IMR-90 (cell line): ENCODE measurements around the gene DCD. TPM values are rescaled to one million over a fixed set of nuclear protein-coding genes. Genes with fewer than 3 reads are reported as not detected.

Experiments used
- ATAC-seq: fragments of 200-7000 bp; cut with Tn5 transposase; 2 replicates; pipeline ENCODE4 v1.9.1; 2020; ENCODE audit warnings: low read depth, mild to moderate bottlenecking, moderate library complexity
- BruUV-seq: library from RNA; stranded (reverse); fragments of 400-500 nt; replicated peaks from 2 replicates; lab custom pipeline; 2021; lab: Mats Ljungman, UMichigan
- CTCF ChIA-PET: fragments of 300-600 bp; formaldehyde crosslinking; extraction: SDS; loops from one replicate; lab custom pipeline; 2021; ENCODE audit warnings: antibody characterized with exemption; lab: Yijun Ruan, JAX
- POLR2A ChIA-PET: fragments of 300-600 bp; sonication (Branson Sonifier 250); formaldehyde crosslinking; loops from one replicate; lab custom pipeline; 2022; ENCODE audit warnings: antibody characterized with exemption; ENCODE audit not compliant: unreplicated experiment; lab: Charles Lee
- DNase-seq: peaks from one replicate; pipeline ENCODE4 v3.0.0; 2013
- H2AFZ ChIP-seq: replicated peaks from 2 replicates; pipeline ENCODE3; 2013; ENCODE audit warnings: low read length, mild to moderate bottlenecking; ENCODE audit not compliant: poor library complexity
- H2AK5ac ChIP-seq: 2 replicates; pipeline ENCODE4 v1.6.1; 2013; ENCODE audit warnings: low read depth, low read length, inconsistent platforms
- H2AK9ac ChIP-seq: replicated peaks from 2 replicates; pipeline ENCODE3; 2013; ENCODE audit warnings: mild to moderate bottlenecking, low read depth, low read length, moderate library complexity; ENCODE audit not compliant: poor library complexity
- H2BK120ac ChIP-seq: 2 replicates; pipeline ENCODE4 v1.6.1; 2013; ENCODE audit warnings: low read depth, low read length, inconsistent platforms
- H2BK15ac ChIP-seq: 3 replicates; pipeline ENCODE4 v1.6.1; 2013; ENCODE audit warnings: low read depth, low read length, inconsistent platforms
- H2BK20ac ChIP-seq: 2 replicates; pipeline ENCODE4 v1.6.1; 2013; ENCODE audit warnings: low read depth, mild to moderate bottlenecking, inconsistent platforms, low read length, moderate library complexity
- H2BK5ac ChIP-seq: 2 replicates; pipeline ENCODE4 v1.6.1; 2013; ENCODE audit warnings: mild to moderate bottlenecking, low read depth, low read length, inconsistent platforms; ENCODE audit not compliant: poor library complexity, severe bottlenecking
- H3K14ac ChIP-seq: replicated peaks from 2 replicates; pipeline ENCODE4 v1.6.1; 2013; ENCODE audit warnings: low read depth, low read length, inconsistent platforms
- H3K18ac ChIP-seq: 2 replicates; pipeline ENCODE4 v1.6.1; 2013; ENCODE audit warnings: low read depth, low read length, control low read depth
- H3K23ac ChIP-seq: 2 replicates; pipeline ENCODE4 v1.6.1; 2013; ENCODE audit warnings: low read depth, low read length, inconsistent platforms
- H3K27ac ChIP-seq: 2 replicates; pipeline ENCODE4 v1.5.1; 2013; ENCODE audit warnings: mild to moderate bottlenecking, control low read depth, low read length; ENCODE audit not compliant: insufficient read depth
- H3K27me3 ChIP-seq: 2 replicates; pipeline ENCODE4 v1.6.1; 2013; ENCODE audit warnings: low read length; ENCODE audit not compliant: control insufficient read depth, insufficient read depth
- H3K36me3 ChIP-seq: 2 replicates; pipeline ENCODE4 v1.6.1; 2013; ENCODE audit warnings: low read length, mixed read lengths; ENCODE audit not compliant: control insufficient read depth, insufficient read depth
- H3K4ac ChIP-seq: 2 replicates; pipeline ENCODE4 v1.6.1; 2013; ENCODE audit warnings: low read depth, low read length, inconsistent platforms
- H3K4me1 ChIP-seq: 2 replicates; pipeline ENCODE4 v1.6.1; 2013; ENCODE audit warnings: low read length, mixed read lengths; ENCODE audit not compliant: control insufficient read depth, insufficient read depth
- H3K4me2 ChIP-seq: 2 replicates; pipeline ENCODE4 v1.6.1; 2013; ENCODE audit warnings: low read depth, mild to moderate bottlenecking, control low read depth, low read length, moderate library complexity
- H3K4me3 ChIP-seq: 2 replicates; pipeline ENCODE4 v1.5.1; 2013; ENCODE audit warnings: low read depth, mild to moderate bottlenecking, control low read depth, low read length, moderate library complexity; ENCODE audit not compliant: insufficient read depth
- H3K56ac ChIP-seq: 2 replicates; pipeline ENCODE4 v1.6.1; 2013; ENCODE audit warnings: low read length, inconsistent platforms; ENCODE audit not compliant: insufficient read depth; ENCODE audit errors: extremely low read depth
- H3K79me1 ChIP-seq, 2 experiments: 2 replicates each; pipeline ENCODE4 v1.6.1; 2013; ENCODE audit warnings: low read length in 2 of 2, inconsistent platforms in 1 of 2, low read depth in 1 of 2
- H3K9ac ChIP-seq: 2 replicates; pipeline ENCODE4 v1.6.1; 2013; ENCODE audit warnings: low read depth, low read length, control low read depth
- H3K9me1 ChIP-seq: 2 replicates; pipeline ENCODE4 v1.6.1; 2013; ENCODE audit warnings: low read length, inconsistent platforms; ENCODE audit not compliant: insufficient read depth
- H3K9me3 ChIP-seq: 2 replicates; pipeline ENCODE4 v1.6.1; 2013; ENCODE audit warnings: low read length; ENCODE audit not compliant: control insufficient read depth, insufficient read depth
- H4K20me1 ChIP-seq: 2 replicates; pipeline ENCODE4 v1.6.1; 2013; ENCODE audit warnings: low read length, inconsistent platforms; ENCODE audit not compliant: insufficient read depth
- H4K5ac ChIP-seq: 2 replicates; pipeline ENCODE4 v1.6.1; 2013; ENCODE audit warnings: mild to moderate bottlenecking, low read depth, low read length, control low read depth
- H4K8ac ChIP-seq, 2 experiments: 2 replicates each; pipeline ENCODE4 v1.6.1; 2013; ENCODE audit warnings: low read depth in 2 of 2, low read length in 2 of 2, control low read depth in 1 of 2, inconsistent platforms in 1 of 2
- H4K91ac ChIP-seq: 2 replicates; pipeline ENCODE4 v1.6.1; 2013; ENCODE audit warnings: low read depth, low read length, inconsistent platforms; ENCODE audit not compliant: insufficient read depth
- BHLHE40 ChIP-seq: fragments of 150-350 bp; IDR thresholded peaks from 2 replicates; pipeline ENCODE4 v1.6.1; 2016; ENCODE audit warnings: mild to moderate bottlenecking, low read depth, low read length
- CEBPB ChIP-seq: IDR thresholded peaks from 2 replicates; pipeline ENCODE4 v1.6.1; 2012; ENCODE audit warnings: low read depth, low read length, improper control_type of control experiment
- CHD1 ChIP-seq: IDR thresholded peaks from 2 replicates; pipeline ENCODE4 v1.6.1; 2012; ENCODE audit warnings: low read depth, low read length, improper control_type of control experiment
- FOS ChIP-seq: fragments of 150-350 bp; IDR thresholded peaks from 2 replicates; pipeline ENCODE4 v1.6.1; 2016; ENCODE audit warnings: low read depth, low read length
- MAFK ChIP-seq: IDR thresholded peaks from 2 replicates; pipeline ENCODE4 v1.6.1; 2012; ENCODE audit warnings: low read depth, low read length, improper control_type of control experiment
- MAZ ChIP-seq: IDR thresholded peaks from 2 replicates; pipeline ENCODE4 v1.6.1; 2012; ENCODE audit warnings: low read depth, mild to moderate bottlenecking, low read length, improper control_type of control experiment, moderate library complexity, borderline replicate concordance
- MXI1 ChIP-seq: IDR thresholded peaks from 2 replicates; pipeline ENCODE4 v1.6.1; 2012; ENCODE audit warnings: low read depth, mild to moderate bottlenecking, low read length, moderate library complexity, borderline replicate concordance
- NFE2L2 ChIP-seq: fragments of 150-350 bp; IDR thresholded peaks from 2 replicates; pipeline ENCODE4 v1.6.1; 2016; ENCODE audit warnings: low read depth, mild to moderate bottlenecking, low read length
- POLR2A ChIP-seq: IDR thresholded peaks from 2 replicates; pipeline ENCODE4 v1.6.1; 2012; ENCODE audit warnings: mild to moderate bottlenecking, low read depth, low read length
- RAD21 ChIP-seq: IDR thresholded peaks from 2 replicates; pipeline ENCODE4 v1.6.1; 2012; ENCODE audit warnings: low read length, improper control_type of control experiment
- RCOR1 ChIP-seq: IDR thresholded peaks from 2 replicates; pipeline ENCODE4 v1.6.1; 2012; ENCODE audit warnings: mild to moderate bottlenecking, low read length, improper control_type of control experiment; ENCODE audit not compliant: insufficient replicate concordance
- RFX5 ChIP-seq: IDR thresholded peaks from 2 replicates; pipeline ENCODE4 v1.8.0; 2012; ENCODE audit warnings: low read depth, mild to moderate bottlenecking, low read length, moderate library complexity
- SMC3 ChIP-seq: fragments of 150-350 bp; IDR thresholded peaks from 2 replicates; pipeline ENCODE4 v1.6.1; 2016; ENCODE audit warnings: low read depth, mild to moderate bottlenecking, antibody characterized with exemption, low read length, moderate library complexity
- WGBS, 2 experiments: methylation state at CpG; one replicate each; pipeline versions ENCODE4 v1.1.5 to v1.1.7; 2013; ENCODE audit warnings: missing lambda C conversion rate in 2 of 2; ENCODE audit not compliant: insufficient read length in 1 of 2; ENCODE audit errors: extremely low coverage in 2 of 2; 5-methylcytosine and 5-hydroxymethylcytosine counted together
- dilution Hi-C: fragments of 300-500 bp; cut with HindIII; formaldehyde crosslinking; loops from one replicate; pipeline ENCODE4 v1.14.3; 2018; ENCODE audit warnings: low sequenced_read_pairs; ENCODE audit not compliant: unreplicated experiment
- in situ Hi-C: fragments of 300-500 bp; cut with MboI; formaldehyde crosslinking; loops from 3 replicates; pipeline ENCODE4 v1.14.3; 2019; ENCODE audit warnings: low sequenced_read_pairs, inconsistent platforms, mixed read lengths
- intact Hi-C: fragments of 100-400 bp; cut with micrococcal nuclease; formaldehyde crosslinking; loops from 2 replicates; pipeline ENCODE4 v1.10.0; 2022
- polyA plus RNA-seq, 3 experiments: library from polyadenylated mRNA; depleted of rRNA; stranded (reverse); fragments of >200 nt; gene quantifications; 2 replicates each; pipeline ENCODE4 v1.2.3, GENCODE V29; 2012; ENCODE audit warnings: low replicate concordance in 1 of 3
- total RNA-seq: library from RNA; depleted of rRNA; stranded (reverse); fragments of >200 nt; gene quantifications from 2 replicates; pipeline ENCODE4 v1.2.3, GENCODE V29; 2012
- TF ChIP-seq, protein P1 (sequence below): fragments of 150-350 bp; IDR thresholded peaks from 2 replicates; pipeline ENCODE4 v1.6.1; 2017; ENCODE audit warnings: mild to moderate bottlenecking, antibody characterized with exemption, low read length, low read depth
- TF ChIP-seq, protein P2 (sequence below): fragments of 150-350 bp; IDR thresholded peaks from 2 replicates; pipeline ENCODE4 v1.6.1; 2016; ENCODE audit warnings: low read depth, mild to moderate bottlenecking, low read length, moderate library complexity, borderline replicate concordance
- TF ChIP-seq, protein P3 (sequence below): conservative IDR thresholded peaks from 2 replicates; pipeline ENCODE4 v1.5.1; 2012; ENCODE audit warnings: mild to moderate bottlenecking, low read depth, low read length, improper control_type of control experiment

DCD gene
- total and polyA plus RNA-seq, 2 of the 4 experiments (the other 2 are of a cell fraction) = not detected

DNA sequence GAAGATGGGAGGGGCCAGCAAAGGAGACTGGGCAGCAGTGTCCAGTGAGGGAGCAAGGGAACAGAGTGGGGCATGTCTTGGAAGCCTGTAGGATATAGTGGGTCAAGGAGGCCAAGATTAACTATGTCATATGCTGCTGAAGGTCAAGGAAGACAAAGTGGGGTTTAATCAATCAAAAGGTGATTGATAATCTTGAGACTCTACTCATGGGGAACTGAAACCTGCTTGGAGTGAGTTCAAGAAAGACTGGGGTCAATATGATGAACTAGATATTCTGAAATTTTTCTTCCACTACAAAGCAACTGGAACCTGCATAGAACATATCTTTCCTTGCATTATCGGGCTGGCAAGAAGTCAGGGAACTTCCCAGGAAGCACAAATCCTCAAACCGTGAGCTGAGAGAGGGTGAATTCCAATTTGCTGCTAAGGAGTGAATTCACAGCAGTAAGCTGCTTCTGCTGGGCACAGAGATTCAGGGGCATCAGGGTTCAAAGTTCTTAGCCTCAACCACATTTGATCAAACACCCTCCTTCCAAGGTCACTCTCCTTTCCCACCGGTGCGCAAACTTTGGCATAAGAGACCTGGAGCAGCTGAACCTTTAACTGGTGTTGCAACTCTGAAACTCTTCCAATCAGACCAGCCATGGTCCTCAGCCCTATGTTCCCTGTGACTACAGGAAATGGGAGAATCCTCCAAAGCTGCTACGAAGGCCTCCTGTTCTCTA, 40.3 kb upstream of the DCD start:
- no peak for ATAC-seq
- Histone ChIP-seq H3K23ac (no peak overlapping the region), H3K14ac (no peak overlapping the region), H3K79me1 (no peaks in the 10 kb centered on the region), H2AFZ (no peak overlapping the region), H2AK5ac (no peak overlapping the region), H2BK15ac (no peak overlapping the region), H3K56ac (no peak overlapping the region), H3K27ac (no peak overlapping the region), H2BK120ac (no peak overlapping the region), H3K4ac (no peak overlapping the region), H3K9ac (no peak overlapping the region), H3K4me3 (no peak overlapping the region), H3K36me3 (no peaks in the 10 kb centered on the region), H4K20me1 (no peaks in the 10 kb centered on the region), H3K4me1 (no peaks in the 10 kb centered on the region), H4K91ac (no peak overlapping the region), H2BK5ac (no peak overlapping the region), H2BK20ac (no peak overlapping the region), H4K8ac (no peak overlapping the region), H4K5ac (no peak overlapping the region), H3K27me3 (no peaks in the 10 kb centered on the region), H3K4me2 (no peak overlapping the region), H2AK9ac (no peak overlapping the region), H3K18ac (no peak overlapping the region), H3K9me1 (no peaks in the 10 kb centered on the region), H3K9me3 (no peaks in the 10 kb centered on the region)
- no CpG with 5 or more reads among the region's 5 CpGs for WGBS, 2 experiments
- ChIA-PET POLR2A (no interaction called here), CTCF (no interaction called here)
- in situ Hi-C loops = no loop called here
- BruUV-seq = no TSS peak
- TF ChIP-seq, protein P1, sequence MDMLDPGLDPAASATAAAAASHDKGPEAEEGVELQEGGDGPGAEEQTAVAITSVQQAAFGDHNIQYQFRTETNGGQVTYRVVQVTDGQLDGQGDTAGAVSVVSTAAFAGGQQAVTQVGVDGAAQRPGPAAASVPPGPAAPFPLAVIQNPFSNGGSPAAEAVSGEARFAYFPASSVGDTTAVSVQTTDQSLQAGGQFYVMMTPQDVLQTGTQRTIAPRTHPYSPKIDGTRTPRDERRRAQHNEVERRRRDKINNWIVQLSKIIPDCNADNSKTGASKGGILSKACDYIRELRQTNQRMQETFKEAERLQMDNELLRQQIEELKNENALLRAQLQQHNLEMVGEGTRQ = no peak
- TF ChIP-seq FOS = no peak
- no peak for TF ChIP-seq MXI1
- TF ChIP-seq RAD21 = no peak
- TF ChIP-seq SMC3 = no peak
- no peak for TF ChIP-seq MAZ
- no peak for TF ChIP-seq MAFK
- TF ChIP-seq, protein P2, sequence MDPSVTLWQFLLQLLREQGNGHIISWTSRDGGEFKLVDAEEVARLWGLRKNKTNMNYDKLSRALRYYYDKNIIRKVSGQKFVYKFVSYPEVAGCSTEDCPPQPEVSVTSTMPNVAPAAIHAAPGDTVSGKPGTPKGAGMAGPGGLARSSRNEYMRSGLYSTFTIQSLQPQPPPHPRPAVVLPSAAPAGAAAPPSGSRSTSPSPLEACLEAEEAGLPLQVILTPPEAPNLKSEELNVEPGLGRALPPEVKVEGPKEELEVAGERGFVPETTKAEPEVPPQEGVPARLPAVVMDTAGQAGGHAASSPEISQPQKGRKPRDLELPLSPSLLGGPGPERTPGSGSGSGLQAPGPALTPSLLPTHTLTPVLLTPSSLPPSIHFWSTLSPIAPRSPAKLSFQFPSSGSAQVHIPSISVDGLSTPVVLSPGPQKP = no peak
- no peak for TF ChIP-seq POLR2A
- TF ChIP-seq, protein P3, sequence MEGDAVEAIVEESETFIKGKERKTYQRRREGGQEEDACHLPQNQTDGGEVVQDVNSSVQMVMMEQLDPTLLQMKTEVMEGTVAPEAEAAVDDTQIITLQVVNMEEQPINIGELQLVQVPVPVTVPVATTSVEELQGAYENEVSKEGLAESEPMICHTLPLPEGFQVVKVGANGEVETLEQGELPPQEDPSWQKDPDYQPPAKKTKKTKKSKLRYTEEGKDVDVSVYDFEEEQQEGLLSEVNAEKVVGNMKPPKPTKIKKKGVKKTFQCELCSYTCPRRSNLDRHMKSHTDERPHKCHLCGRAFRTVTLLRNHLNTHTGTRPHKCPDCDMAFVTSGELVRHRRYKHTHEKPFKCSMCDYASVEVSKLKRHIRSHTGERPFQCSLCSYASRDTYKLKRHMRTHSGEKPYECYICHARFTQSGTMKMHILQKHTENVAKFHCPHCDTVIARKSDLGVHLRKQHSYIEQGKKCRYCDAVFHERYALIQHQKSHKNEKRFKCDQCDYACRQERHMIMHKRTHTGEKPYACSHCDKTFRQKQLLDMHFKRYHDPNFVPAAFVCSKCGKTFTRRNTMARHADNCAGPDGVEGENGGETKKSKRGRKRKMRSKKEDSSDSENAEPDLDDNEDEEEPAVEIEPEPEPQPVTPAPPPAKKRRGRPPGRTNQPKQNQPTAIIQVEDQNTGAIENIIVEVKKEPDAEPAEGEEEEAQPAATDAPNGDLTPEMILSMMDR = no peak
- TF ChIP-seq RFX5 = no peak
- TF ChIP-seq NFE2L2 = no peak
- TF ChIP-seq CEBPB = no peak
- TF ChIP-seq BHLHE40 = no peak
- no peak for TF ChIP-seq RCOR1
- TF ChIP-seq CHD1 = no peak
- intact Hi-C loops = no loop called here
- DNase-seq = no peak
- dilution Hi-C loops = no loop called here
